Measurements from ENCODE around the gene IL1R2.

DNA sequence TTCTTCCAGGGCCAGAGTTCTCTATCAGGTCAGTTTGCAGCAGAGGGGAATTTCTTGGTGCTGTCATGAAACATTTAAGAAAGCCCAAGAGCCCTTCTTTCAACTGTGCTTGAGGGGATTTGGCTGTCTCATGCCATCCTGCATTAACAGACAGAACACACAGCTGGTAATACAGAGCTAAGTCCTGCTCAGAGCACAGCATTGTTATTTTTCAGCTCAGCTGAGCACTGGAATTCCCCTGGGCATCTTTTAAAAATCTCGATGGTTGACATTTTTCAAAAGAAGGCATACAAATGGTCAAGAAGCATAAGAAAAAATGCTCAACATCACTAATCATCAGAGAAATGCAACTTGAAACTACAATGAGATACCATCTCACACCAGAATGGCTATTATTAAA is 14.9 kb upstream of the IL1R2 start:
- no peak for TF ChIP-seq CTCF (IDR thresholded peaks at IDR 0.05 in 4 of 5, conservative IDR thresholded peaks at IDR 0.05 in 1 of 5)
- TF ChIP-seq POLR2A (IDR thresholded peaks at IDR 0.05) = no peak

All from gastrocnemius medialis (tissue), 4 donors.